HG02884 (cell line): ENCODE results near the gene RASAL3.
"Not testable (repeated sequence)": the region's sequence is repeated elsewhere in the genome, so short reads cannot be mapped to it uniquely, and the experiment has no call there.

Experiments
- ATAC-seq: cut with Tn5 transposase; IDR thresholded peaks from one replicate; pipeline ENCODE4 v1.9.1; 2021; ENCODE audit warnings: mild to moderate bottlenecking, moderate library complexity; ENCODE audit not compliant: unreplicated experiment

RASAL3 gene

GRCh38 chr19:15464394-15465385 lies at the start of gene RASAL3:
RASAL3 (minus strand) TSS chr19:15464544; CDS start chr19:15464358, 186 bp downstream.
- no peak for ATAC-seq

- ATAC-seq, result no peak
Observed at GRCh38 chr19:15511671-15512424, 47.5 kb upstream of the RASAL3 start.

GRCh38 chr19:15508035-15508710 lies 43.8 kb upstream of the RASAL3 start, which contains the start of gene CYP4F22:
CYP4F22 (plus strand) TSS chr19:15508525; CDS start chr19:15525337, 16,812 bp downstream.
- ATAC-seq, result no peak

GRCh38 chr19:15507068-15508034 lies 43.0 kb upstream of the RASAL3 start:
- ATAC-seq, result no peak

GRCh38 chr19:15506074-15506571 lies 41.8 kb upstream of the RASAL3 start:
- no peak for ATAC-seq

GRCh38 chr19:15502264-15502663 lies 37.9 kb upstream of the RASAL3 start:
- ATAC-seq, result no peak

GRCh38 chr19:15501596-15501995 lies 37.3 kb upstream of the RASAL3 start:
- no peak for ATAC-seq

GRCh38 chr19:15498910-15499309 lies 34.6 kb upstream of the RASAL3 start:
- no peak for ATAC-seq

- ATAC-seq, result no peak
Observed at GRCh38 chr19:15498156-15498858, 34.0 kb upstream of the RASAL3 start.

GRCh38 chr19:15495151-15495550 lies 30.8 kb upstream of the RASAL3 start:
- ATAC-seq, result no peak

- ATAC-seq, result no peak
Observed at GRCh38 chr19:15488489-15489226, 24.3 kb upstream of the RASAL3 start.

GRCh38 chr19:15487038-15487437 lies 22.7 kb upstream of the RASAL3 start:
- ATAC-seq, result no peak

- ATAC-seq, result not testable (repeated sequence)
Observed at GRCh38 chr19:15485768-15486167, 21.4 kb upstream of the RASAL3 start.

GRCh38 chr19:15480996-15481395 lies 16.7 kb upstream of the RASAL3 start:
- ATAC-seq, result not testable (repeated sequence)

- ATAC-seq, result no peak
Observed at GRCh38 chr19:15479391-15480345, 15.3 kb upstream of the RASAL3 start, which contains the start of gene PGLYRP2. PGLYRP2 (minus strand) TSS chr19:15479501; CDS start chr19:15479371, 130 bp downstream.

- no peak for ATAC-seq
Observed at GRCh38 chr19:15476325-15476724, 12.0 kb upstream of the RASAL3 start.

- no peak for ATAC-seq
Observed at GRCh38 chr19:15475611-15476010, 11.3 kb upstream of the RASAL3 start.
